GM12878 (cell line): ENCODE data around the gene CSMD2.

ENCODE experiments used
- HDGF ChIP-seq: fragments of 450-650 bp; IDR thresholded peaks from 2 replicates; pipeline ENCODE4 v1.6.1; 2016; ENCODE audit warnings: antibody characterized with exemption
- RAD21 ChIP-seq: IDR thresholded peaks from 2 replicates; pipeline ENCODE4 v1.6.1; 2011; ENCODE audit warnings: mild to moderate bottlenecking, low read depth, low read length, moderate library complexity; ENCODE audit not compliant: insufficient read depth
- RFX5 ChIP-seq: IDR thresholded peaks from 2 replicates; pipeline ENCODE4 v1.6.1; 2011; ENCODE audit warnings: low read depth, low read length, improper control_type of control experiment
- SREBF1 ChIP-seq: IDR thresholded peaks from 2 replicates; pipeline ENCODE4 v1.6.1; 2012; ENCODE audit warnings: mild to moderate bottlenecking, low read length
- TF ChIP-seq, protein P1 (sequence below), 3 experiments: IDR thresholded peaks in 2 of 3; conservative IDR thresholded peaks in 1 of 3; 2 replicates each; pipeline ENCODE4 v1.5.1; 2011; ENCODE audit warnings: low read depth in 3 of 3, low read length in 3 of 3, mild to moderate bottlenecking in 3 of 3, control low read depth in 2 of 3, moderate library complexity in 2 of 3, inconsistent platforms in 1 of 3, mixed read lengths in 1 of 3; ENCODE audit not compliant: control insufficient read depth in 2 of 3, insufficient read depth in 1 of 3; ENCODE audit errors: extremely low read depth in 1 of 3
- TF ChIP-seq, protein P2 (sequence below): IDR thresholded peaks from 2 replicates; pipeline ENCODE4 v1.6.1; 2012; ENCODE audit warnings: low read depth, low read length, improper control_type of control experiment
- TF ChIP-seq, protein P3 (sequence below): IDR thresholded peaks from 2 replicates; pipeline ENCODE4 v1.6.1; 2012; ENCODE audit warnings: mild to moderate bottlenecking, low read depth, low read length
- TF ChIP-seq, protein P4 (sequence below): fragments of 450-650 bp; conservative IDR thresholded peaks from 2 replicates; pipeline ENCODE4 v1.6.1; 2017; ENCODE audit warnings: mild to moderate bottlenecking, moderate library complexity
- TF ChIP-seq, protein P5 (sequence below): IDR thresholded peaks from 2 replicates; pipeline ENCODE4 v1.6.1; 2011; ENCODE audit warnings: borderline replicate concordance, low read depth, mild to moderate bottlenecking, moderate library complexity, mixed read lengths, low read length; ENCODE audit not compliant: insufficient read depth; ENCODE audit errors: extremely low read length

DNA sequence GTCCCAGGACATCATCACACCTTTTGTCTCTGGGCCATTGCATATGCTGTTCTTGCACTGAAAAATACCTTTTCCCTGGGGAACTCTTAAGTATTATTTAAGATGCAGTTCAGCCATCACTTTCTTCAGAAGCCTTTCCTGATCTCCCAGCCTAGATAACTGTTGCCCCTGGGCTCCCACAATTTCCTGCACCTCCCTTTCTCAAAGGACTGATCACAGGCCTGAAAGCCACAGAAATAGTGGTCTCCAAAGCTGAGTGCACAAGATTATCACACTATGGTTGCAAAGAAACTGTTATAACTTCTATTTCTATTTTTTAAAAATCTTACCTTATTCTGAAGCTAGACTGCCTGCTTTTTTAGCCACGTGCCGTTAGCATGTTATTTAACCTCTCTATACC lies 695.3 kb downstream of the CSMD2 start:
- TF ChIP-seq, protein P1, sequence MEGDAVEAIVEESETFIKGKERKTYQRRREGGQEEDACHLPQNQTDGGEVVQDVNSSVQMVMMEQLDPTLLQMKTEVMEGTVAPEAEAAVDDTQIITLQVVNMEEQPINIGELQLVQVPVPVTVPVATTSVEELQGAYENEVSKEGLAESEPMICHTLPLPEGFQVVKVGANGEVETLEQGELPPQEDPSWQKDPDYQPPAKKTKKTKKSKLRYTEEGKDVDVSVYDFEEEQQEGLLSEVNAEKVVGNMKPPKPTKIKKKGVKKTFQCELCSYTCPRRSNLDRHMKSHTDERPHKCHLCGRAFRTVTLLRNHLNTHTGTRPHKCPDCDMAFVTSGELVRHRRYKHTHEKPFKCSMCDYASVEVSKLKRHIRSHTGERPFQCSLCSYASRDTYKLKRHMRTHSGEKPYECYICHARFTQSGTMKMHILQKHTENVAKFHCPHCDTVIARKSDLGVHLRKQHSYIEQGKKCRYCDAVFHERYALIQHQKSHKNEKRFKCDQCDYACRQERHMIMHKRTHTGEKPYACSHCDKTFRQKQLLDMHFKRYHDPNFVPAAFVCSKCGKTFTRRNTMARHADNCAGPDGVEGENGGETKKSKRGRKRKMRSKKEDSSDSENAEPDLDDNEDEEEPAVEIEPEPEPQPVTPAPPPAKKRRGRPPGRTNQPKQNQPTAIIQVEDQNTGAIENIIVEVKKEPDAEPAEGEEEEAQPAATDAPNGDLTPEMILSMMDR (IDR thresholded peaks at IDR 0.05 in 2 of 3, conservative IDR thresholded peaks at IDR 0.05 in 1 of 3; ENCODE audit: control insufficient read depth in 2 of 3, extremely low read depth in 1 of 3, insufficient read depth in 1 of 3, low read depth in 3 of 3, low read length in 3 of 3): no peak
- no peak for TF ChIP-seq HDGF
- TF ChIP-seq, protein P2, sequence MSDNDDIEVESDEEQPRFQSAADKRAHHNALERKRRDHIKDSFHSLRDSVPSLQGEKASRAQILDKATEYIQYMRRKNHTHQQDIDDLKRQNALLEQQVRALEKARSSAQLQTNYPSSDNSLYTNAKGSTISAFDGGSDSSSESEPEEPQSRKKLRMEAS: no peak
- TF ChIP-seq, protein P3, sequence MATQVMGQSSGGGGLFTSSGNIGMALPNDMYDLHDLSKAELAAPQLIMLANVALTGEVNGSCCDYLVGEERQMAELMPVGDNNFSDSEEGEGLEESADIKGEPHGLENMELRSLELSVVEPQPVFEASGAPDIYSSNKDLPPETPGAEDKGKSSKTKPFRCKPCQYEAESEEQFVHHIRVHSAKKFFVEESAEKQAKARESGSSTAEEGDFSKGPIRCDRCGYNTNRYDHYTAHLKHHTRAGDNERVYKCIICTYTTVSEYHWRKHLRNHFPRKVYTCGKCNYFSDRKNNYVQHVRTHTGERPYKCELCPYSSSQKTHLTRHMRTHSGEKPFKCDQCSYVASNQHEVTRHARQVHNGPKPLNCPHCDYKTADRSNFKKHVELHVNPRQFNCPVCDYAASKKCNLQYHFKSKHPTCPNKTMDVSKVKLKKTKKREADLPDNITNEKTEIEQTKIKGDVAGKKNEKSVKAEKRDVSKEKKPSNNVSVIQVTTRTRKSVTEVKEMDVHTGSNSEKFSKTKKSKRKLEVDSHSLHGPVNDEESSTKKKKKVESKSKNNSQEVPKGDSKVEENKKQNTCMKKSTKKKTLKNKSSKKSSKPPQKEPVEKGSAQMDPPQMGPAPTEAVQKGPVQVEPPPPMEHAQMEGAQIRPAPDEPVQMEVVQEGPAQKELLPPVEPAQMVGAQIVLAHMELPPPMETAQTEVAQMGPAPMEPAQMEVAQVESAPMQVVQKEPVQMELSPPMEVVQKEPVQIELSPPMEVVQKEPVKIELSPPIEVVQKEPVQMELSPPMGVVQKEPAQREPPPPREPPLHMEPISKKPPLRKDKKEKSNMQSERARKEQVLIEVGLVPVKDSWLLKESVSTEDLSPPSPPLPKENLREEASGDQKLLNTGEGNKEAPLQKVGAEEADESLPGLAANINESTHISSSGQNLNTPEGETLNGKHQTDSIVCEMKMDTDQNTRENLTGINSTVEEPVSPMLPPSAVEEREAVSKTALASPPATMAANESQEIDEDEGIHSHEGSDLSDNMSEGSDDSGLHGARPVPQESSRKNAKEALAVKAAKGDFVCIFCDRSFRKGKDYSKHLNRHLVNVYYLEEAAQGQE: no peak
- no peak for TF ChIP-seq RAD21
- TF ChIP-seq, protein P4, sequence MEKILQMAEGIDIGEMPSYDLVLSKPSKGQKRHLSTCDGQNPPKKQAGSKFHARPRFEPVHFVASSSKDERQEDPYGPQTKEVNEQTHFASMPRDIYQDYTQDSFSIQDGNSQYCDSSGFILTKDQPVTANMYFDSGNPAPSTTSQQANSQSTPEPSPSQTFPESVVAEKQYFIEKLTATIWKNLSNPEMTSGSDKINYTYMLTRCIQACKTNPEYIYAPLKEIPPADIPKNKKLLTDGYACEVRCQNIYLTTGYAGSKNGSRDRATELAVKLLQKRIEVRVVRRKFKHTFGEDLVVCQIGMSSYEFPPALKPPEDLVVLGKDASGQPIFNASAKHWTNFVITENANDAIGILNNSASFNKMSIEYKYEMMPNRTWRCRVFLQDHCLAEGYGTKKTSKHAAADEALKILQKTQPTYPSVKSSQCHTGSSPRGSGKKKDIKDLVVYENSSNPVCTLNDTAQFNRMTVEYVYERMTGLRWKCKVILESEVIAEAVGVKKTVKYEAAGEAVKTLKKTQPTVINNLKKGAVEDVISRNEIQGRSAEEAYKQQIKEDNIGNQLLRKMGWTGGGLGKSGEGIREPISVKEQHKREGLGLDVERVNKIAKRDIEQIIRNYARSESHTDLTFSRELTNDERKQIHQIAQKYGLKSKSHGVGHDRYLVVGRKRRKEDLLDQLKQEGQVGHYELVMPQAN: no peak
- no peak for TF ChIP-seq RFX5
- TF ChIP-seq SREBF1: no peak
- TF ChIP-seq, protein P5, sequence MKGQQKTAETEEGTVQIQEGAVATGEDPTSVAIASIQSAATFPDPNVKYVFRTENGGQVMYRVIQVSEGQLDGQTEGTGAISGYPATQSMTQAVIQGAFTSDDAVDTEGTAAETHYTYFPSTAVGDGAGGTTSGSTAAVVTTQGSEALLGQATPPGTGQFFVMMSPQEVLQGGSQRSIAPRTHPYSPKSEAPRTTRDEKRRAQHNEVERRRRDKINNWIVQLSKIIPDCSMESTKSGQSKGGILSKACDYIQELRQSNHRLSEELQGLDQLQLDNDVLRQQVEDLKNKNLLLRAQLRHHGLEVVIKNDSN: no peak
